Mesothelial cell of epicardium (in vitro differentiated cells): ENCODE measurements around the gene GALNT13. TPM values are rescaled to one million over a fixed set of nuclear protein-coding genes. Genes with fewer than 3 reads are reported as not detected.

Source experiments
- DNase-seq, 2 experiments: peaks; one replicate each; pipeline ENCODE4 v3.0.0; 2021; ENCODE audit warnings: low spot score in 2 of 2; ENCODE audit not compliant: unreplicated experiment in 2 of 2
- H3K27ac Mint-ChIP-seq: 2 replicates; pipeline ENCODE4 v1.8.0; 2021; ENCODE audit warnings: mixed read lengths
- H3K27me3 Mint-ChIP-seq: 2 replicates; pipeline ENCODE4 v1.8.0; 2021; ENCODE audit warnings: low read depth, mixed read lengths
- H3K36me3 Mint-ChIP-seq: 2 replicates; pipeline ENCODE4 v1.8.0; 2021; ENCODE audit warnings: mixed read lengths
- H3K4me1 Mint-ChIP-seq: 2 replicates; pipeline ENCODE4 v1.8.0; 2021; ENCODE audit warnings: mixed read lengths
- H3K4me3 Mint-ChIP-seq: 2 replicates; pipeline ENCODE4 v1.8.0; 2021; ENCODE audit warnings: mild to moderate bottlenecking, moderate library complexity, mixed read lengths
- H3K9me3 Mint-ChIP-seq: 2 replicates; pipeline ENCODE4 v1.8.0; 2021; ENCODE audit warnings: mixed read lengths
- total RNA-seq: library from RNA; stranded (reverse); gene quantifications from 3 replicates; pipeline ENCODE4 v1.2.1, GENCODE V29; 2021
- TF ChIP-seq, protein P1 (sequence below): fragments of 200-600 bp; sonication (generic); IDR thresholded peaks from one replicate; pipeline ENCODE4 v1.5.0; 2021; ENCODE audit warnings: antibody characterized with exemption; ENCODE audit not compliant: unreplicated experiment

Gene GALNT13
- total RNA-seq, 1 donor from 2014 or later: 15.8 TPM

DNA sequence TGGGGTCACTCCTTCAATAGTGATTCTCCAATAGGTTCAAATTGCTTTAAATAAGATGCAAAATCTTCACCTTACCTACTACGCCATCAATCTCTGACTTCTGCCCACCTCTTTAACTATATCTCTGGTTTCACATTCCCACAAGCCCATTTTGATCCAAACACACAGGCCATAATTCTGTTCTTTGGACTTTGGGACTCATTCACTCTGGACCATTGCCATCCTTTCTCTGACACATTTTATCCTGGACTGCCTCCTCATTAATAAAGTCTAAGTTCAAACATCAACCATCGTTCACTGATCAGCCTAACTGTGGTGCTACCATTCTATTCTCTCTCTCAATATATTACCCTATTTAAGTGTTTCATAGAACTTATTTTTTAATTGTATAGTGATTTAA, 332.2 kb downstream of the GALNT13 start:
- TF ChIP-seq, protein P1, sequence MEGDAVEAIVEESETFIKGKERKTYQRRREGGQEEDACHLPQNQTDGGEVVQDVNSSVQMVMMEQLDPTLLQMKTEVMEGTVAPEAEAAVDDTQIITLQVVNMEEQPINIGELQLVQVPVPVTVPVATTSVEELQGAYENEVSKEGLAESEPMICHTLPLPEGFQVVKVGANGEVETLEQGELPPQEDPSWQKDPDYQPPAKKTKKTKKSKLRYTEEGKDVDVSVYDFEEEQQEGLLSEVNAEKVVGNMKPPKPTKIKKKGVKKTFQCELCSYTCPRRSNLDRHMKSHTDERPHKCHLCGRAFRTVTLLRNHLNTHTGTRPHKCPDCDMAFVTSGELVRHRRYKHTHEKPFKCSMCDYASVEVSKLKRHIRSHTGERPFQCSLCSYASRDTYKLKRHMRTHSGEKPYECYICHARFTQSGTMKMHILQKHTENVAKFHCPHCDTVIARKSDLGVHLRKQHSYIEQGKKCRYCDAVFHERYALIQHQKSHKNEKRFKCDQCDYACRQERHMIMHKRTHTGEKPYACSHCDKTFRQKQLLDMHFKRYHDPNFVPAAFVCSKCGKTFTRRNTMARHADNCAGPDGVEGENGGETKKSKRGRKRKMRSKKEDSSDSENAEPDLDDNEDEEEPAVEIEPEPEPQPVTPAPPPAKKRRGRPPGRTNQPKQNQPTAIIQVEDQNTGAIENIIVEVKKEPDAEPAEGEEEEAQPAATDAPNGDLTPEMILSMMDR: no peak
- Mint-ChIP-seq H3K4me3 (no peak overlapping the region), H3K27me3 (no peaks in the 10 kb centered on the region), H3K9me3 (no peaks in the 10 kb centered on the region), H3K27ac (no peak overlapping the region), H3K36me3 (peaks cover 2% of the 10 kb centered on the region), H3K4me1 (peaks cover 9% of the 10 kb centered on the region)
- DNase-seq: no peak

DNA sequence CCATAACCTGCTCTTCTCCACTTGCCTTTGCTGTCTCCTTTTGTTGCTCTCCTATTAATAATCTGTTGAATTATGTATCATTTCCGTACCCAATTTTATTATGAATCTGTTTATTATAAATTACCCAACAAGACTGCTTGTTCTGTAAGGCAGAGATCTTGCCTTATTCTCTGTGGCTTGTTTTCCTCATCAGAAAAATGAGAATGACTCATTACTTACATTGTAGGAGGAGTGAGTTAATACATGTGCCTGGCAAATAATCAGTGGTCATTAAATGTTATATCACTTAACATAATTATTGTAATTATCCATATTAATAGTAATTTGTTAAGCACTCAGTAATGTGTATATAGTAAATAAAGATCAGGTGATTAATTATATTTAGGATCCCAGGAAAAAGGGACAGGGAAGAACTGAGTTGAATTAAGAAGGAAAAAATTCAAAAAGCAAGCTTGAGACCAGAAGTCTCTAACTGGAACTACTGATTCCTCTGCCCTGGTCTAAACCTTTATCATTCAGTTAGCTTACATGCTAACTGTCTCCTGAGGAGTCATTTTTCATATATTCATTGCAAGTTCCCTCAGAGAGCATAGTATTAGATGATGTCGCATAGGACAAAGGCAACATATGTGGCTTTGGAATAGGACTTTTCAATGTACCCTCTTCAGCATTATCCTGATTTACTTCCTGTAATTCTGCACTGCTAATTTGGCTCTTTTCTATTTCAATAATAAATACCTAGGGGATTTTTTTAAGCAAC, 335.7 kb downstream of the GALNT13 start:
- H3K4me1 Mint-ChIP-seq: peaks cover 12% of the 10 kb centered on the region
- no peak overlapping the region for H3K4me3 Mint-ChIP-seq
- H3K9me3 Mint-ChIP-seq: peaks cover 4% of the 10 kb centered on the region
- H3K27me3 Mint-ChIP-seq: no peaks in the 10 kb centered on the region
- peak overlapping the region; percentile 1 for H3K27ac Mint-ChIP-seq
- TF ChIP-seq, protein P1: no peak
- H3K36me3 Mint-ChIP-seq: peaks cover 2% of the 10 kb centered on the region
- no peak for DNase-seq

DNA sequence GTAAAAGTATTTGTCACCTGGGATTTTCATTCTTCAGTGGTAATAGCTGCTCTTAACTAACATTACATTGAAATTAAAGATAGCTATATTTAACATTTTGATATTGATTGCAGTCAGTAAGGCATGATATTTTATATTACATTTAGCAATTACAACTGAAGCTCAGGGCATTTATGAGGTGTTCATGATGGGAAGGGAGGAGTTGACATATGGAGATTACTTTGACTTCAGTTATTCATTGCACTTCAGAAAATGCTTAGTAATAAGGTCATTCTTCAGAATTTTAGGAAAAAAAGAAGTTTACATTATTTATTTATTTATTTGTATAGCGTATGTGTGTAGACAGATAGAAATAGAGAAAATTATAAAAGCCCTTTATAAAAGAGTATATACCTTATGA, 352.0 kb downstream of the GALNT13 start:
- TF ChIP-seq, protein P1: no peak
- Mint-ChIP-seq H3K27me3 (no peaks in the 10 kb centered on the region), H3K9me3 (no peaks in the 10 kb centered on the region), H3K4me3 (no peak overlapping the region), H3K27ac (no peak overlapping the region), H3K4me1 (peaks cover 7% of the 10 kb centered on the region), H3K36me3 (no peaks in the 10 kb centered on the region)
- DNase-seq: no peak

DNA sequence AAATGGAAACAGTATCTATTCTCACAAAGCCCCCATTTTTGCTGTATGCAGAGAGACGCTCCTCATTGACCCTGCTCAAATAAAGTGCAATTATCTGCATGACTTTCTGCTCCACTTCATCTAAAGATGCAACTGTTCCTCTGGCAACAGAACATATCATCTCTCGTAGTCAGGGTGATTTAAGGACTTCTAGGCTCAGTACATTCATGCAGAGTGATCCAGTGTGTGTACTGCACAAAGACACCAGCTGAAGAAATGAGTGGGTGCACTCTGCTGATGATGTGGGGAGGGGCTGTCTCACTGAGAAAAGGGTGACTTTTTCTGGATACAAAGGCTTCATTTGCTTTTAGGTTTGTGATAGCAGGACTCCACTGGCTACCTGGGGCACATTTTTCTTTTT, 355.2 kb downstream of the GALNT13 start:
- H3K4me3 Mint-ChIP-seq: no peak overlapping the region
- DNase-seq: no peak
- H3K27me3 Mint-ChIP-seq: no peaks in the 10 kb centered on the region
- no peaks in the 10 kb centered on the region for H3K36me3 Mint-ChIP-seq
- H3K9me3 Mint-ChIP-seq: no peaks in the 10 kb centered on the region
- H3K4me1 Mint-ChIP-seq: peaks cover 26% of the 10 kb centered on the region
- no peak overlapping the region for H3K27ac Mint-ChIP-seq
- TF ChIP-seq, protein P1: no peak

DNA sequence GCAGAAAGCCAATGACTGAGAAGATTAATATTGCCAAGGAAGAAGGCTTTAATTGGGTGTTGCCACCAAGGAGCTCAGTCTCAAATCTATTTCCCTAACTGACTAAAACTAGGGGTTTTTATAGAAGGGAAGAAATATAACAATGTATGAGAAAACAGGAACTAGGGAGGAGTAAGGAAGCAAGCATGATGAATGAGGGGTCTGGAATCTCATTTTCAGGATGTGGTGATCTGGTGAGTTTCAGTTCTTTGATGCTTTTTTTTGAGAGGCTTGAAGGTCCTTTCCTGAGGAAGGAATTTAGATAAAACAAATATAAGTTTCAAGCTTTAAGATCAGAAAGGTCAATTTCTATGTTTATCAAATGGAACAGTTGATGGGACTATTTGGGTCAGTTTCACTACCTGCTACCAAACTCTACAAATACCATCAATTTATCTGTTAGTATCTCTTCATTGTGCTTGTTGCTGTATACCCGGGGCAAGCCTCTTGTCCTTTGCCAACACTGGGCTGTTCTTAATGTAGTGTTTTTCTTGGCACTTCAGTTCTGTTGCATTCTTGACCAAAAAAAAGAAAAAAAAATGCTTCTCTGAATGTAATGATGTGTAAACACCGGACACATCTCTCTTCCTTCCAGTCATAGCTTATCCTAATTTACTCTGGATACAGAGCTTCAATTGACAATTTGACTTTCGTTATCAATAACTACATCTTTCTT, 357.0 kb downstream of the GALNT13 start:
- no peak for DNase-seq
- Mint-ChIP-seq H3K9me3 (no peaks in the 10 kb centered on the region), H3K27me3 (no peaks in the 10 kb centered on the region), H3K4me3 (no peak overlapping the region), H3K27ac (no peak overlapping the region), H3K4me1 (peaks cover 29% of the 10 kb centered on the region), H3K36me3 (no peaks in the 10 kb centered on the region)
- TF ChIP-seq, protein P1: no peak
